Fibroblast of lung (primary cell): ENCODE results near the gene TLE5.

Experiments
- EZH2 ChIP-seq: IDR thresholded peaks from 2 replicates; pipeline ENCODE4 v1.5.1; 2012; ENCODE audit warnings: low read length, control low read depth, mild to moderate bottlenecking; ENCODE audit errors: missing control alignments
- TF ChIP-seq, protein P1 (sequence below), 2 donors: IDR thresholded peaks in 1 of 2; conservative IDR thresholded peaks in 1 of 2; 1 replicate in 1 of 2; 2 replicates in 1 of 2; pipeline ENCODE4 v1.5.1; 2011 to 2012; ENCODE audit warnings: low read length in 2 of 2, control low read depth in 1 of 2, inconsistent platforms in 1 of 2, low read depth in 1 of 2, mild to moderate bottlenecking in 1 of 2

DNA sequence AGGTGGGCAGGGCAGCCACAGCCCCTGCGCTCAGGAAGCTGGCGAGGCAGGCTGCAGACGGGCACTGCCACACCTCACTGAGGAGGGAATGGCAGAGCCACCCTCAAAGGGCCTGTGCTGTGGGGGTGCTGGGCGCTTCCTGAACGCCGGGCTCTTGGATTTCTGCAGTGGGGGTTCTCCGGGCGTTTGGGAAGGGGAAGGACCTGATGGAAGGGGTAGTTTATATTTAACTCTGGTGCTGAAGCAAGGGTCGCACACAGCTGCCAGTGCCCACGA lies 42.4 kb upstream of the TLE5 start:
- TF ChIP-seq, protein P1, sequence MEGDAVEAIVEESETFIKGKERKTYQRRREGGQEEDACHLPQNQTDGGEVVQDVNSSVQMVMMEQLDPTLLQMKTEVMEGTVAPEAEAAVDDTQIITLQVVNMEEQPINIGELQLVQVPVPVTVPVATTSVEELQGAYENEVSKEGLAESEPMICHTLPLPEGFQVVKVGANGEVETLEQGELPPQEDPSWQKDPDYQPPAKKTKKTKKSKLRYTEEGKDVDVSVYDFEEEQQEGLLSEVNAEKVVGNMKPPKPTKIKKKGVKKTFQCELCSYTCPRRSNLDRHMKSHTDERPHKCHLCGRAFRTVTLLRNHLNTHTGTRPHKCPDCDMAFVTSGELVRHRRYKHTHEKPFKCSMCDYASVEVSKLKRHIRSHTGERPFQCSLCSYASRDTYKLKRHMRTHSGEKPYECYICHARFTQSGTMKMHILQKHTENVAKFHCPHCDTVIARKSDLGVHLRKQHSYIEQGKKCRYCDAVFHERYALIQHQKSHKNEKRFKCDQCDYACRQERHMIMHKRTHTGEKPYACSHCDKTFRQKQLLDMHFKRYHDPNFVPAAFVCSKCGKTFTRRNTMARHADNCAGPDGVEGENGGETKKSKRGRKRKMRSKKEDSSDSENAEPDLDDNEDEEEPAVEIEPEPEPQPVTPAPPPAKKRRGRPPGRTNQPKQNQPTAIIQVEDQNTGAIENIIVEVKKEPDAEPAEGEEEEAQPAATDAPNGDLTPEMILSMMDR (conservative IDR thresholded peaks at IDR 0.05 in 1 of 2, IDR thresholded peaks at IDR 0.05 in 1 of 2; ENCODE audit: low read depth in 1 of 2, low read length in 2 of 2), result no peak
- TF ChIP-seq EZH2, result no peak
